Cardiac muscle cell (in vitro differentiated cells and primary cell): ENCODE measurements around the gene TFDP1. TPM values are rescaled to one million over a fixed set of nuclear protein-coding genes. Genes with fewer than 3 reads are reported as not detected.
A peak's percentile ranks its signal among the peaks of the same experiment; 100 is the strongest.
"Not testable (repeated sequence)": the region's sequence is repeated elsewhere in the genome, so short reads cannot be mapped to it uniquely, and the experiment has no call there.

Source experiments
- DNase-seq, 2 donors: peaks; one replicate each; pipeline versions ENCODE4 v3.0.0 to v3.0.0-alpha.2; 2010 to 2017; ENCODE audit warnings: low read depth in 1 of 2, low spot score in 1 of 2
- H3K27ac ChIP-seq: fragments of 200-600 bp; sonication (generic); 2 replicates; pipeline ENCODE4 v1.5.1; 2016
- H3K27me3 ChIP-seq: fragments of 200-600 bp; sonication (generic); 2 replicates; pipeline ENCODE4 v1.6.0; 2016; ENCODE audit warnings: control low read depth
- H3K36me3 ChIP-seq: fragments of 200-600 bp; sonication (generic); 2 replicates; pipeline ENCODE4 v1.5.1; 2016; ENCODE audit warnings: control low read depth
- H3K4me1 ChIP-seq: fragments of 200-600 bp; sonication (generic); 2 replicates; pipeline ENCODE4 v1.8.1; 2017; ENCODE audit warnings: low read depth, mild to moderate bottlenecking, mixed run types
- H3K4me3 ChIP-seq: fragments of 200-600 bp; sonication (generic); 2 replicates; pipeline ENCODE4 v1.5.1; 2016; ENCODE audit warnings: mild to moderate bottlenecking
- H3K9me3 ChIP-seq: fragments of 200-600 bp; sonication (generic); 2 replicates; pipeline ENCODE4 v1.5.1; 2017; ENCODE audit warnings: low read depth, mild to moderate bottlenecking, control low read depth
- CTCF ChIP-seq: IDR thresholded peaks from 2 replicates; pipeline ENCODE4 v1.5.1; 2012; ENCODE audit warnings: low read depth, mild to moderate bottlenecking, low read length
- polyA plus RNA-seq: library from polyadenylated mRNA; unstranded; fragments of >200 nt; fragmentation: Nextera tagmentation; extraction: Ambion mirVana; gene quantifications from 2 replicates; pipeline ENCODE4 v1.2.1, GENCODE V29; 2016
- total RNA-seq: library from RNA; depleted of rRNA; stranded (reverse); fragments of >200 nt; gene quantifications from 2 replicates; pipeline ENCODE4 v1.2.3, GENCODE V29; 2016

TFDP1 gene
- total and polyA plus RNA-seq, 2 experiments from 2014 or later = 36.9 to 81.7 TPM

GRCh38 chr13:113622791-113623490 is 38.4 kb downstream of the TFDP1 start:
- Histone ChIP-seq H3K4me1 (no peaks in the 10 kb centered on the region), H3K36me3 (peaks cover 5% of the 10 kb centered on the region), H3K9me3 (no peaks in the 10 kb centered on the region), H3K4me3 (no peak overlapping the region), H3K27me3 (no peaks in the 10 kb centered on the region), H3K27ac (no peak overlapping the region)
- no peak for DNase-seq
- no peak for TF ChIP-seq CTCF

- H3K36me3 ChIP-seq = peaks cover 5% of the 10 kb centered on the region
- no peak overlapping the region for H3K27ac ChIP-seq
- DNase-seq = peak in 1 of 2 donors; percentile 38
- no peaks in the 10 kb centered on the region for H3K27me3 ChIP-seq
- no peaks in the 10 kb centered on the region for H3K4me1 ChIP-seq
- no peaks in the 10 kb centered on the region for H3K9me3 ChIP-seq
- H3K4me3 ChIP-seq = no peak overlapping the region
- no peak for TF ChIP-seq CTCF
Observed at GRCh38 chr13:113623491-113624234, 39.1 kb downstream of the TFDP1 start.

- no peak overlapping the region for H3K4me3 ChIP-seq
- peaks cover 5% of the 10 kb centered on the region for H3K36me3 ChIP-seq
- no peak for DNase-seq
- no peak for TF ChIP-seq CTCF
- no peaks in the 10 kb centered on the region for H3K4me1 ChIP-seq
- H3K27ac ChIP-seq = no peak overlapping the region
- no peaks in the 10 kb centered on the region for H3K9me3 ChIP-seq
- no peaks in the 10 kb centered on the region for H3K27me3 ChIP-seq
Observed at GRCh38 chr13:113624235-113624587, 39.7 kb downstream of the TFDP1 start.

GRCh38 chr13:113624640-113625304 is 40.2 kb downstream of the TFDP1 start:
- H3K27me3 ChIP-seq, H3K4me3 ChIP-seq, DNase-seq, H3K4me1 ChIP-seq, H3K36me3 ChIP-seq, H3K27ac ChIP-seq, H3K9me3 ChIP-seq: not testable (repeated sequence)

- Histone ChIP-seq H3K27me3 (no peaks in the 10 kb centered on the region), H3K4me3 (no peak overlapping the region), H3K9me3 (no peaks in the 10 kb centered on the region), H3K4me1 (no peaks in the 10 kb centered on the region), H3K27ac (no peak overlapping the region), H3K36me3 (peaks cover 5% of the 10 kb centered on the region)
- no peak for TF ChIP-seq CTCF
- peak in 1 of 2 donors; percentile 52 for DNase-seq
Observed at GRCh38 chr13:113625965-113626721, 41.6 kb downstream of the TFDP1 start.
